ENCODE measurements around the gene FAM53A. TPM values are rescaled to one million over a fixed set of nuclear protein-coding genes. Genes with fewer than 3 reads are reported as not detected.
"Not testable (repeated sequence)": the region's sequence is repeated elsewhere in the genome, so short reads cannot be mapped to it uniquely, and the experiment has no call there.

FAM53A gene
- total RNA-seq, 1 experiment from 2014 or later: 1.5 TPM

DNA sequence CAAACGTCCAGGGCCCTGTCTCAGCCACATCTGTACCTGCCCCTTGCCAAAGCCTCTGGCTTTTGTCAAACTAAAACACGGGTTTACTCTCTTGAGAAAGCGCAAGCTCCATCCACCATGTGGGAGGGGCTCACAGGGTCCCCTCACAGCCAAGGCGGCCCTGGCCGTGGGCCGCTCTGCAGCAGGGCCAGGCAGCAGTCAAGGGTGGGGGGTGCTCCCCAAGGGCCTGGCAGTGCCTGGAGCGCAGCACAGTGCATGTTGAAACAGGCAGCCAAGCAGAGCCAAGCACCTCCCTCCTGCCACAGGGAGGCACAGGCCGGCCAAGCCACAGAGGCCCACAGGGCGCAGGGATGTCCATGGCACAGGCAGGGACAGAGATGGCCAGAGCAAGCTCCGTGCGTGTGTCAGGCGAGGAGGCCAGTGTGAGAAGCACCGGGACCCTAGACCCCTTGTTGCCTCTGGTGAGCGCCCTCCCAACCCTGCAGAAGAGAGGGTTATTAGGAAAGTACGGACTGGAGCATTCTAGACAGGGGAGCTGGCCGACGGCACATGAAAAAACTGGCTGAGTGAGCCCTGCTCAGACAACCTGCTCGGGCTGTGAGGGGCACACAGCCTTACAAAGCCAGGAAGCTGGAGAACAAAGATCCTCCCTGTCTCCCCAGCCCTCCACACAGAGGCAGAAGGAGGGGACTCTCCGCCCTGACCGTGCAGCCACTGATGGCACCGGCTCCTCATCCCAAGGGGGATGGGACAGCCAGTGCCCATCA, 39.0 kb downstream of the FAM53A start:
- Histone ChIP-seq H3K9me3 (ENCODE audit: low read length) (no peaks in the 10 kb centered on the region), H4K20me1 (ENCODE audit: insufficient read depth, low read depth, low read length) (peaks cover 4% of the 10 kb centered on the region; the same call in 1 of the 2 replicates), H3K9me2 (replicated peaks; ENCODE audit: insufficient read depth, low read length) (no peaks in the 10 kb centered on the region), H3K9ac (ENCODE audit: low read length) (no peak overlapping the region), H2AFZ (ENCODE audit: low read length) (no peak overlapping the region), H3K4me1 (ENCODE audit: low read length) (peaks cover 7% of the 10 kb centered on the region), H3K79me2 (ENCODE audit: low read length) (no peaks in the 10 kb centered on the region), H3K36me3 (ENCODE audit: insufficient read depth, low read length) (no peaks in the 10 kb centered on the region), H3K27ac (ENCODE audit: low read length) (no peak overlapping the region), H3K4me3 (ENCODE audit: low read length) (no peak overlapping the region), H3K27me3 (ENCODE audit: low read length) (no peaks in the 10 kb centered on the region), H3K4me2 (ENCODE audit: low read depth, low read length, poor library complexity, severe bottlenecking) (no peak overlapping the region)
- no peak for DNase-seq

DNA sequence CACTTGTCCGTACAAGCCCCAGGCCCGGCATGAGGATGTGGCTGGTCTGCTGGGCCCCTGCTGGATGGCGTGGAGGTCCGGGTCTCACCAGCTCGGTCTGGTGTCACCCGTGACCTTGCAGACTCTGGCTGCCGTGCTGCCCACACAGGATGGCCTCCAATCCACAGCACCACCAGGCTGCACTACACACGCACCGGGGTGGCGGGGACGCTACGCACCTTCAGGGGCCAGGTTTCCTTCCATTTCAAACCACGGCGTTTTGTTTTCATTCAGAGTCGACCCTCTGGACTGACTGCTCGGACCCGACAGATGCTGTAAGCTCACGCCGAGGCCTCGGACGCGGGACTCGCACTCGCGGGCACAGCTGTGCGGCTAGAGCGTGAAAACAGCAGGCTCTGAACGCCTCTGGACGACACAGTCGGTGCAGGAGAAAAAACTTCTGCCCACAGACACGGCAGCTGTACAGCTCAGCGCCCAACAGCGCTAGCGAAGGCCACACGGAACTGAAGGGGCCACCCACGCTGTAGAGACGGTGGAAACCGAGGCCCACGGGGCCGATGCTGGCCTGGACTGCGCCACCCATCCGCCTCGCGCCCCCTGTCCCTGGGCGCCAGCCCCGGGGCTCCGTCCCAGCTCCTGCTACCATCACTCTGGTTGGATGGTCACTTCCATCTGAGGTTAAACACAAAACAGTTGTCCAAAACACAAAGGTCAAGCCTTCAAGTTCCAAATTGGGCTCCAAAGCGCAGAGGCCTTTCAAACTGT, 40.0 kb downstream of the FAM53A start:
- Histone ChIP-seq H3K9ac (ENCODE audit: low read length) (no peak overlapping the region), H3K27ac (ENCODE audit: low read length) (no peak overlapping the region)

DNA sequence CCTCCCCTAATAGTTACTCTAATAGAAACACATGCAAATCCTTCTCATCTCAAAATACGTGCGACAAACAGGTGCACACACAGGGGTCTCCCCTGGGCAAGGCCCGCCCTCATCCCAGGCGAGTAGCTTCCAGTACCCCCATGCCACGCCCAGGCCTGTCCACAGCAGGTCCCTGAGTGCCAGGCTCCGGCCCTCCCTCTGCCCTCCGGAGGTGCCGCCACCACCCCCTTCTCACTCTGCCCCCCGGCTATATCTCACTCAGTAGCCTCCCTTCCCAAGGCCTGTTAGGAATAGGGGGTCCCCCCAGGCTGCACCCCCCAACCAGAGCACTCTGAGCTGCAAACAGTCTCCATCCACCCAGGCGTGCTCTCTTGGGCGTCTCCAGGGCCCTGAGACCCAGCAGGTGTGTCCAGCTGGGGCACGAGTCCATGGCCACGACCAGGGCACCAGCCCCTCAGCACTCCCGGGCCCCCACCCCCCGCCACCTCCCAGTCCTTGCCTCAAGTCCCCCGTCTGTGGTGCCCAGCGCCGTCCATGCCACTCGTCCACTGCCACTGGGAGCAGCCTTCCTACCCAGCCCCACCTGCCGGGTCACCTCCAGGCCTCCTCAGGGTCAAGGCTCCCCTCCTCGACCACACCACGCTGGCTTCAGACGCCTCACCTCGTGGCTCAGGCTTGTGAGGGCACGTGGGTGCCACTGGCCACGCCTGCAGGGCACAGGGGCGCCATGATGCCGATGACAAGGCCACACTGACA, 41.7 kb downstream of the FAM53A start:
- Histone ChIP-seq H3K4me1 (ENCODE audit: low read length) (peaks cover 7% of the 10 kb centered on the region), H3K4me2 (ENCODE audit: low read depth, low read length, poor library complexity, severe bottlenecking) (no peak overlapping the region), H4K20me1 (ENCODE audit: insufficient read depth, low read depth, low read length) (peaks cover 4% of the 10 kb centered on the region; the same call in 1 of the 2 replicates), H2AFZ (ENCODE audit: low read length) (no peak overlapping the region), H3K79me2 (ENCODE audit: low read length) (no peaks in the 10 kb centered on the region), H3K36me3 (ENCODE audit: insufficient read depth, low read length) (no peaks in the 10 kb centered on the region), H3K9me3 (ENCODE audit: low read length) (no peaks in the 10 kb centered on the region), H3K27ac (ENCODE audit: low read length) (no peak overlapping the region), H3K9me2 (replicated peaks; ENCODE audit: insufficient read depth, low read length) (no peaks in the 10 kb centered on the region), H3K27me3 (ENCODE audit: low read length) (no peaks in the 10 kb centered on the region), H3K4me3 (ENCODE audit: low read length) (no peak overlapping the region), H3K9ac (ENCODE audit: low read length) (no peak overlapping the region)
- DNase-seq: no peak

More for the DNA sequence above, 40.0 kb downstream of the FAM53A start:
- H3K9me3 ChIP-seq (ENCODE audit: low read length): no peaks in the 10 kb centered on the region
- no peaks in the 10 kb centered on the region for H3K9me2 ChIP-seq (replicated peaks; ENCODE audit: insufficient read depth, low read length)
- H3K4me1 ChIP-seq (ENCODE audit: low read length): peaks cover 7% of the 10 kb centered on the region
- DNase-seq: no peak
- H3K36me3 ChIP-seq (ENCODE audit: insufficient read depth, low read length): no peaks in the 10 kb centered on the region
- no peaks in the 10 kb centered on the region for H3K79me2 ChIP-seq (ENCODE audit: low read length)
- no peak overlapping the region for H3K4me3 ChIP-seq (ENCODE audit: low read length)
- no peak overlapping the region for H2AFZ ChIP-seq (ENCODE audit: low read length)
- H3K27me3 ChIP-seq (ENCODE audit: low read length): no peaks in the 10 kb centered on the region
- H4K20me1 ChIP-seq (ENCODE audit: insufficient read depth, low read depth, low read length): peaks cover 4% of the 10 kb centered on the region; the same call in 1 of the 2 replicates
- no peak overlapping the region for H3K4me2 ChIP-seq (ENCODE audit: low read depth, low read length, poor library complexity, severe bottlenecking)

DNA sequence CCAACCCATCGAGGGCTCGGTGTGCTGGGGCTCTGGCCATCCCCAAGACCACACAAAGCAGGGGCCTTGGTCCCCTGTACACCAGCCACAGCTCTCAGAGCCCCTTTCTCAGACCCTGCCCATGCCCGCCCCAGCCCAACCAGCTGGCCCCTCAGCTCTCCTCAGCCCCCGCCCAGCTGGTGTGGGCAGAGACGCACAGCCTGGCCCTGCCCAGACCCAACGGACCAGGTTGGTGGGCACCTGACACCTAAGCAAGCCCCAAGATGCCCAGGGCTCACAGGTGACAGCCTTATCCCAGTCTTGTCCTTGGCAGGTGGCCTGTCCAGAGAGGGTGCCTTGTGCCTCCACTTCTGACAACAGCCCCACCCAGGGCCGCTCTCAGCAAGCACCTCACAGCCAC, 42.4 kb downstream of the FAM53A start:
- Histone ChIP-seq H3K27ac (ENCODE audit: low read length) (no peak overlapping the region), H3K9ac (ENCODE audit: low read length) (no peak overlapping the region)

DNA sequence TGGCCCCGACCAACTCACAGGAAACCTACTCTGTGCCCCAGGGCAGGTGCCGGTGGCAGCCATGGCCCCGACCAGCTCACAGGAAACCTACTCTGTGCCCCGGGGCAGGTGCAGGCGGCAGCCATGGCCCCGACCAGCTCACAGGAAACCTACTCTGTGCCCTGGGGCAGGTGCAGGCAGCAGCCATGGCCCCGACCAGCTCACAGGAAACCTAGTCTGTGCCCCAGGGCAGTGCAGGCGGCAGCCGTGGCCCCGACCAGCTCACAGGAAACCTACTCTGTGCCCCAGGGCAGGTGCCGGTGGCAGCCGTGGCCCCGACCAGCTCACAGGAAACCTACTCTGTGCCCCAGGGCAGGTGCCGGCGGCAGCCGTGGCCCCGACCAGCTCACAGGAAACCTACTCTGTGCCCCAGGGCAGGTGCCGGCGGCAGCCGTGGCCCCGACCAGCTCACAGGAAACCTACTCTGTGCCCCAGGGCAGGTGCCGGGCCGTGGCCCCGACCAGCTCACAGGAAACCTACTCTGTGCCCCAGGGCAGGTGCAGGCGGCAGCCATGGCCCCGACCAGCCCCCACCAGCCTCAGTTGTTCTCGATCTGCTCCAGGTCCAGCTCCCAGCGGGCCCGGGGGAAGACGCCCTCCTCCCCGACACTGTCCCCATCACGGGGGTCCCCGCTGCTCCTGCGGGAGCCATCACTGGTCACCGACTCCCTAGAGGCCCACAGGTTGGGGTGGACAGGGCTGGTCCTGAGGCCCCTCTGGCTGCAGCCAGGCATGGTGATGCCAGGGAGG, 43.2 kb downstream of the FAM53A start:
- H3K79me2 ChIP-seq (ENCODE audit: low read length); H3K9ac ChIP-seq (ENCODE audit: low read length); H3K4me1 ChIP-seq (ENCODE audit: low read length); H3K9me3 ChIP-seq (ENCODE audit: low read length); H3K4me3 ChIP-seq (ENCODE audit: low read length); H2AFZ ChIP-seq (ENCODE audit: low read length); H3K9me2 ChIP-seq (replicated peaks; ENCODE audit: insufficient read depth, low read length); H3K4me2 ChIP-seq (ENCODE audit: low read depth, low read length, poor library complexity, severe bottlenecking); DNase-seq; H3K27ac ChIP-seq (ENCODE audit: low read length); H3K36me3 ChIP-seq (ENCODE audit: insufficient read depth, low read length); H4K20me1 ChIP-seq (ENCODE audit: insufficient read depth, low read depth, low read length); H3K27me3 ChIP-seq (ENCODE audit: low read length): not testable (repeated sequence)

More for the DNA sequence above, 42.4 kb downstream of the FAM53A start:
- Histone ChIP-seq H3K27me3 (ENCODE audit: low read length) (no peaks in the 10 kb centered on the region), H3K9me3 (ENCODE audit: low read length) (no peaks in the 10 kb centered on the region), H4K20me1 (ENCODE audit: insufficient read depth, low read depth, low read length) (peaks cover 4% of the 10 kb centered on the region; the same call in 1 of the 2 replicates), H3K36me3 (ENCODE audit: insufficient read depth, low read length) (no peaks in the 10 kb centered on the region), H2AFZ (ENCODE audit: low read length) (no peak overlapping the region), H3K4me2 (ENCODE audit: low read depth, low read length, poor library complexity, severe bottlenecking) (no peak overlapping the region), H3K4me1 (ENCODE audit: low read length) (peaks cover 7% of the 10 kb centered on the region), H3K79me2 (ENCODE audit: low read length) (no peaks in the 10 kb centered on the region), H3K9me2 (replicated peaks; ENCODE audit: insufficient read depth, low read length) (no peaks in the 10 kb centered on the region), H3K4me3 (ENCODE audit: low read length) (no peak overlapping the region)
- DNase-seq: no peak

DNA sequence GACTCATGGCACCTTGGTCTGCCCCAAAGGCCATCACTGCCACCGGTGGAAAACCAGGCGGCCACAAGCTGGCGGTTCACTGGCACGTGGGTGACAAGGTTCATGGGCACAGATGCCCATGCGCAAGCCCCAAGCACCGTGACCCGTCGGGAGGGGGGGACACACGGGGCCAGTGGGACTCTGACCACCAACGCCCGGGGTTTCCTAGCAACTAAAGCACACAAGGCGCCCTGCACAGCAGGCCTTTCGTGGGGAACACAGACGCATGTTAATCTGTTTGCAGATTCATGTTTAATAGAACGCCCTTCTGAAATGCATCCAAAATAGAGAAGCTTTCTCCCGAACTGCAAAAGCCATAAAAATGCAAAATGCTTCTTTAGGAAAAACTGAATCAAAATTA, 43.9 kb downstream of the FAM53A start:
- H3K4me1 ChIP-seq (ENCODE audit: low read length): peaks cover 7% of the 10 kb centered on the region
- H3K4me3 ChIP-seq (ENCODE audit: low read length): no peak overlapping the region
- no peaks in the 10 kb centered on the region for H3K27me3 ChIP-seq (ENCODE audit: low read length)
- H3K9me2 ChIP-seq (replicated peaks; ENCODE audit: insufficient read depth, low read length): no peaks in the 10 kb centered on the region
- H3K9ac ChIP-seq (ENCODE audit: low read length): no peak overlapping the region
- no peaks in the 10 kb centered on the region for H3K36me3 ChIP-seq (ENCODE audit: insufficient read depth, low read length)
- H3K27ac ChIP-seq (ENCODE audit: low read length): no peak overlapping the region
- no peak for DNase-seq
- no peak overlapping the region for H2AFZ ChIP-seq (ENCODE audit: low read length)
- H3K4me2 ChIP-seq (ENCODE audit: low read depth, low read length, poor library complexity, severe bottlenecking): no peak overlapping the region
- peaks cover 4% of the 10 kb centered on the region; the same call in 1 of the 2 replicates for H4K20me1 ChIP-seq (ENCODE audit: insufficient read depth, low read depth, low read length)
- H3K9me3 ChIP-seq (ENCODE audit: low read length): no peaks in the 10 kb centered on the region
- H3K79me2 ChIP-seq (ENCODE audit: low read length): no peaks in the 10 kb centered on the region

DNA sequence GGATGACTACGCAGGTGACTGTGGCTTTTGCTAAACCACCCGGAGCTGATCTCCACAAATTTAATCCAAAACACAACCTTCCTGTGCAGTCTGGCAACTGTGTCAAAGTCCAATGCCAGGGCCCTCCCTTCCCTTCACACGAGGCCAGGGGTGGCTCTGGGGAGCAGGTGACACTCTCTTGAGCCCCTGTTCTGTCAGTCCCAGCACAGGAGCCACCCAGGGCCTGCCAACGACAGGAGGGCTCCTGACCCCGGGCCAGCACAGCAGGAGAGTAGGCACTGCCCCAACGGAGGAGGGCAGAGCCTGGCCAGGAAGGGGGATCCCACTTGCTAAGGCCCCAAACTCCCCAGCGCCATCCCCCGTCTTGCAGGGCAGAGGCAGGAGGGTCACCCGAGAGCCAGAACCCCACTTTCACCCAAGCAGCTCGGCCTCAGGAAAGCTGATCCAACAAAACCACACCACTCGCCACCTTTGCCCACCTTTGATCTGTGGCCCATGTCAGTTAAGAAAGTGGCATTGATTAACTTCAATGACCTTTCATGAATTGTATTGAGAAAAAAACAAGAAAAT, 44.7 kb downstream of the FAM53A start:
- Histone ChIP-seq H3K27ac (ENCODE audit: low read length) (no peak overlapping the region), H3K4me2 (ENCODE audit: low read depth, low read length, poor library complexity, severe bottlenecking) (no peak overlapping the region), H3K4me1 (ENCODE audit: low read length) (peaks cover 7% of the 10 kb centered on the region), H3K4me3 (ENCODE audit: low read length) (no peak overlapping the region), H3K9ac (ENCODE audit: low read length) (no peak overlapping the region), H3K27me3 (ENCODE audit: low read length) (no peaks in the 10 kb centered on the region), H3K9me3 (ENCODE audit: low read length) (no peaks in the 10 kb centered on the region), H4K20me1 (ENCODE audit: insufficient read depth, low read depth, low read length) (peaks cover 4% of the 10 kb centered on the region; the same call in 1 of the 2 replicates), H3K9me2 (replicated peaks; ENCODE audit: insufficient read depth, low read length) (no peaks in the 10 kb centered on the region), H3K36me3 (ENCODE audit: insufficient read depth, low read length) (no peaks in the 10 kb centered on the region), H3K79me2 (ENCODE audit: low read length) (no peaks in the 10 kb centered on the region), H2AFZ (ENCODE audit: low read length) (no peak overlapping the region)
- DNase-seq: no peak
